Tibial nerve (tissue), 4 donors: ENCODE data around the gene IER2.

Experiments
- CTCF ChIP-seq, 5 experiments: fragments of 200-600 bp in 3 of 5; fragments of 450-650 bp in 2 of 5; sonication (generic) in 3 of 5; IDR thresholded peaks; one replicate each; pipeline ENCODE4 v1.5.1; 2016 to 2019; ENCODE audit warnings: antibody characterized with exemption in 5 of 5, mild to moderate bottlenecking in 3 of 5, moderate library complexity in 2 of 5
- EP300 ChIP-seq, 2 donors: sonication (generic); formaldehyde crosslinking; IDR thresholded peaks; one replicate each; pipeline ENCODE4 v1.6.1; 2017; ENCODE audit warnings: antibody characterized with exemption in 2 of 2, mild to moderate bottlenecking in 1 of 2
- POLR2A ChIP-seq, 2 donors: fragments of 450-650 bp; IDR thresholded peaks; one replicate each; pipeline ENCODE4 v1.6.1; 2017; ENCODE audit warnings: antibody characterized with exemption in 2 of 2, mild to moderate bottlenecking in 2 of 2, moderate library complexity in 2 of 2

- no peak for TF ChIP-seq CTCF (IDR thresholded peaks at IDR 0.05)
- TF ChIP-seq POLR2A (IDR thresholded peaks at IDR 0.05), result no peak
- no peak for TF ChIP-seq EP300 (IDR thresholded peaks at IDR 0.05)
These were observed 47.9 kb upstream of the IER2 start for GRCh38 chr19:13102416-13102665.
